NCI-H748 treated with DMSO at 0.1 percent for 48 hours (cell line): ENCODE data around the gene IL36G.

Experiments used
- DNase-seq: peaks from one replicate; lab custom pipeline; 2025; lab: John Stamatoyannopoulos, UW

Gene IL36G

DNA sequence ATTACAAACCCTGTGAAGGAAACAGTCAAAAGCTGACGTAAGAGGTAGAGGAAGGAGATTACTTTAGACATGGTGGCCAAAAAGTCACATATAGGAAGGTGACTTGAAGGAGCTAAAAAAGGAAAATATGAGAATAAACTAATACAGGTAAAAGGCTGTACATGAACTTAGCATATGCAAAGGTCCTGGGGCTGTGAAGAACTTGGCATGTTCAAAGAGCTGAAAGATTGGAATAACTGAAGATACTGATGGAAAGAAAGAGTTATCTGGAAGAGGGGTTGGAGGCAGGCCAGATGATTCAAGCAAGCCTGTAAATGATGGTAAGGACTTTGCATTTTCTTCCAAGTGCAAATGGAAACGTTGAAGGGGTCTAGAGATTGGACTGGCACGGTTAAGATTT, 40.7 kb downstream of the IL36G start:
- DNase-seq: no peak

DNA sequence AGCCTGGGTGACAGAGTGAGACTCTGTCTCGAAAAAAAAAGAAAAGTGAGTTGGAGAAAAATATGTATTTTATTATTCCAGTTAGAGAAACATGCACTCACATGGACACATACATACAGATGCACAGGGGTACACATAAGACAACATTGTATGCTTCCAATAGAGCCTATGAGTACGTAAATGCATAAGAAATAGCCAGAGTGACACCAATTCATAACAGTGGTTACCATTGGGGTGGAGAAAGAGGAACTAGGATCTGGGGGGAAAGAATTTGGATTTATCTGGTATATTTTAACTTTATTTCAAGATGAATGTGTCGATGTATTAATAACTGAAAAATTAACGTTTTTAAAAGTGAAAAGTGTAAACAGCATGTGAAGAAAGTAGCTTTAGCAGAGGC, 43.5 kb downstream of the IL36G start:
- no peak for DNase-seq

DNA sequence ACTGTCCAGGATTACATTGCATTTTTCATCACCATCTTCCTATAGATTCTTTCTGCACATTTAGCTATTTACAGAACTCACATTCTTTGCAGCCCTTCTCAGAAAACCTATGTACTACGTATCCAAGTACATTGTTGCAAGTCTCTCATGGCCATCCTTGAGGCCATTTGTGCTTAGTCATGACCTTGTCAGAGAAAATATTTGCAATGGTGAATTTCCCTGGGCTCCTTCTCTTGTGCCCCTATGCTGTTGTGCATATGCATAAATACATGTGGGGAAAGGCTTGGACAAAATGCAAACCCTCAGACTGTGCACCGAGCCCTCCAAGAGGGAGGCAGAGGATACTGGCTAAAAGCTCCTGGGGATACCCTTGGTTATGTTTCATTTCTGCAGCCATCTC, 47.0 kb downstream of the IL36G start:
- DNase-seq: no peak

DNA sequence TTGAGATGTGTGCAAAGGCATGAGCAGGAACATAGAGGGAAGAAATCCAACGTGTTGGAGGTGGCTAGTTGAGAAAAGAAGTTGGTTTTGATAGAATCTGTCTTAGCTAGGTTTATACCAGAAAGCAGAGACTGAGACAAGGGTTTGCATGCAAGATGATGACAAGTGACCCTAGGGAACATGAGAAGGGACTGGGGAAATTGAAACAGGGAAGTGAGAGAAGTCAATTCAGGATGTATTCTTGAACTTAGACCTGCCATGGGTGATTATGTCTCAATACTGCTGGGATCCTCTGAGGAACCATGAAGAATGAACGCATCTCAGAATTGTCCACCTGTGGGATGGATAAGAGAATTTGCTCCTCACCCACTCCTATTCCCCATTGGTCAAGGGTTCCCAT, 47.9 kb downstream of the IL36G start:
- DNase-seq: no peak

DNA sequence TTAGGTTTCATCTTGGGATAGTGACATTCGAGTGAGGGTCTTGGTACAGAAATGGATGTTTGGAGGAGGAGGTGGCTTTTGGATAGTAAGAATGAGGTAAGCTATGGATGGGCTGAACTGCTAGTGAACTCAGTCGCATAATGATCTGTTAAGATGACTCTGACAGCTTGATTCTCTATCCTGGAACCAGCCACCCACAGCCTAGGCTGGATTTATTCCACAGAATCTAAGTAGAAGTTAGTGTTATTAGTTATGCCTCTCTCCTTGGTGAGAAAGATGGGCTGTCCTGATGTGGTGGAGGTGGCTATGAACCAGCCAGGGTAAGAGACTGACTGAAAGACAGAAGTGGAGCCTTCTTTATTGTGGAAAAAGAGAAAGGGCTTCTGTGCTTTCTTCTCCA, 49.9 kb downstream of the IL36G start:
- no peak for DNase-seq

DNA sequence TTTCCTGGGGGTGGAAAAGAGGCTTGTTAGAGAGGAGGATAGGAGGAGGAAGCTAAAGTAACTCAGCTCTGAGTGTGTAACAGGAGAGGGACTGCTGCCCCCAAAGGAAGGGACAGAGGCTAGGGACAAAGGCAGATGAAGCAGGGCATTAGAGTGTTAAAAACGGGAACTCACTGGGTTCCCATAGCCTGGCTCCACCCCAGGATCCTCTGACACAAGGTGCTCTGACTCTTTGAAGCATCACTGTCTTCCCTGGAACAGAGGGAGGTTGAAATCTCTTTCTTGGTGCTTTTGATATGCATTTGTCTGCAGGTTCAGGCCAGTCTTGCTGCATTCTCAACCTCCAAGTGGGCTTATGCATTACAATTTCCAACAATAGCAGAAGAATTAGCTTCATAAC, 50.3 kb downstream of the IL36G start:
- DNase-seq: no peak

DNA sequence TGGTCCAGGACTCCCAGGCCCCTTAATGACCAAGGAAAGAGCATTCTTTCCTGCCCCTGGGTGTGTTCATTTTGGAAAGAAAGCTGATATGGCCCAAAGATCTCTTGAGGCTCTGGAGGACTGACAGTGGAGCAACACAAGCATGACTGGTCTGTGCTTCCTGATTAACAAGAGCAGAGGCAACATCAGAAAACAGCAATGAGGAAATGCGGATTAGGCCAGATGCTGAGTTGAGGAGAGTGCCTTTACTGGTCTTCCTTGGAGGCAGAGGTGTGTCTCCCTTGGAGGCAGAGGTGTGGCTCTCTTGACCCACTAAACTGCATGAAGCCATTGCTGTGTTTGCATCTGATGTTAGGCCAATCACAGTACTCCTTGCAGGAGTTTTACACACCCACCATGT, 54.9 kb downstream of the IL36G start:
- no peak for DNase-seq

DNA sequence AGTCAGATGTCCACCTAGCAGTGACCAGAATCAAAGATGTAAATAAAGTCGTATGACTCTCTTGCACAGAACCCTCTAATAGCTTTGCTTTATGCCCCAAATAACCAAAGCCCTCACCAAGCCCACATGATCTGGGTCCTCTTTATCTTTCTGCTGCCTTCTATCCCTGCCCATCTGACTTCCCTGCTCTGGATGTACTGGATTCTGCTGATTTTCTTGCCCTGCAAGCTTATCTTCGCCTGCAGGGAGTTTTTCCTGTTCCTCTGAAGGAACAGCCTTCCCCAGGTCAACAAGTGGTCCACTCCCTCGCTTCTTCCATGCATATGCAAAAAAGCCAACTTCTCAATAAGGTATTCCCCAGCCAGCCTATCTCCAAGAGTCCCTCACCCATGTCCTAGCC, 56.2 kb downstream of the IL36G start:
- no peak for DNase-seq
